Calu3 (cell line): ENCODE results near the gene KCNAB1. TPM values are rescaled to one million over a fixed set of nuclear protein-coding genes. Genes with fewer than 3 reads are reported as not detected.
"Not testable (repeated sequence)": the region's sequence is repeated elsewhere in the genome, so short reads cannot be mapped to it uniquely, and the experiment has no call there.

ENCODE experiments used
- BruUV-seq: library from RNA; stranded (reverse); fragments of 400-500 nt; replicated peaks from 2 replicates; lab custom pipeline; 2021; lab: Mats Ljungman, UMichigan
- CTCF ChIA-PET: fragments of 300-600 bp; sonication (Branson Sonifier 250); formaldehyde crosslinking; loops from one replicate; lab custom pipeline; 2022; ENCODE audit warnings: antibody characterized with exemption; lab: Charles Lee
- DNase-seq: peaks from one replicate; pipeline ENCODE4 v3.0.0; 2022
- H3K27ac Mint-ChIP-seq: one replicate; pipeline ENCODE4 v1.8.0; 2022; ENCODE audit warnings: mixed read lengths; ENCODE audit not compliant: unreplicated experiment
- H3K27me3 Mint-ChIP-seq: one replicate; pipeline ENCODE4 v1.8.0; 2022; ENCODE audit warnings: mixed read lengths; ENCODE audit not compliant: unreplicated experiment
- H3K36me3 Mint-ChIP-seq: one replicate; pipeline ENCODE4 v1.8.0; 2022; ENCODE audit warnings: mild to moderate bottlenecking, moderate library complexity, mixed read lengths; ENCODE audit not compliant: insufficient read depth, unreplicated experiment
- H3K4me1 Mint-ChIP-seq: one replicate; pipeline ENCODE4 v1.8.0; 2022; ENCODE audit warnings: mild to moderate bottlenecking, low read depth, mixed read lengths; ENCODE audit not compliant: unreplicated experiment
- H3K4me3 Mint-ChIP-seq: one replicate; pipeline ENCODE4 v1.8.0; 2022; ENCODE audit warnings: mild to moderate bottlenecking, low read depth, moderate library complexity, mixed read lengths; ENCODE audit not compliant: unreplicated experiment
- H3K9me3 Mint-ChIP-seq: one replicate; pipeline ENCODE4 v1.8.0; 2022; ENCODE audit warnings: low read depth, mixed read lengths; ENCODE audit not compliant: unreplicated experiment
- CTCF ChIP-seq: fragments of 200-600 bp; IDR thresholded peaks from one replicate; pipeline ENCODE4 v1.8.0; 2022; ENCODE audit warnings: antibody characterized with exemption; ENCODE audit not compliant: unreplicated experiment
- intact Hi-C: fragments of 100-400 bp; cut with micrococcal nuclease; formaldehyde crosslinking; loops from one replicate; pipeline ENCODE4 v1.10.0; 2022; ENCODE audit not compliant: unreplicated experiment
- total RNA-seq: library from RNA; stranded (reverse); gene quantifications from 2 replicates; pipeline ENCODE4 v1.2.3, GENCODE V29; 2022

KCNAB1 gene
- total RNA-seq, 1 experiment from 2014 or later = 1.6 TPM

- no peak for TF ChIP-seq CTCF
- peaks cover 64% of the 10 kb centered on the region for H3K27me3 Mint-ChIP-seq
- no peaks in the 10 kb centered on the region for H3K36me3 Mint-ChIP-seq
- no peaks in the 10 kb centered on the region for H3K9me3 Mint-ChIP-seq
- no peak for DNase-seq
- no peaks in the 10 kb centered on the region for H3K4me1 Mint-ChIP-seq
- no peak overlapping the region for H3K27ac Mint-ChIP-seq
- CTCF ChIA-PET = no interaction called here
- intact Hi-C loops = no loop called here
- BruUV-seq = no TSS peak
- no peak overlapping the region for H3K4me3 Mint-ChIP-seq
Observed at GRCh38 chr3:156230278-156230900, 110.0 kb downstream of the KCNAB1 start.

GRCh38 chr3:156231221-156231620, 110.8 kb downstream of the KCNAB1 start:
- H3K36me3 Mint-ChIP-seq, intact Hi-C loops, BruUV-seq, H3K4me3 Mint-ChIP-seq, H3K27ac Mint-ChIP-seq, H3K4me1 Mint-ChIP-seq, H3K9me3 Mint-ChIP-seq, DNase-seq: not testable (repeated sequence)
- CTCF ChIA-PET = interaction anchor here (0.6 kb wide), 1 partner anchor 33 kb away, joined by 3 read pairs; no protein-coding TSS in a partner anchor
- H3K27me3 Mint-ChIP-seq = peaks cover 69% of the 10 kb centered on the region

- Mint-ChIP-seq H3K9me3 (no peaks in the 10 kb centered on the region), H3K36me3 (no peaks in the 10 kb centered on the region), H3K27me3 (peaks cover 58% of the 10 kb centered on the region), H3K4me1 (no peaks in the 10 kb centered on the region), H3K4me3 (no peak overlapping the region), H3K27ac (no peak overlapping the region)
- CTCF ChIA-PET = no interaction called here
- TF ChIP-seq CTCF = no peak
- no peak for DNase-seq
- intact Hi-C loops = no loop called here
- no TSS peak for BruUV-seq
Observed at GRCh38 chr3:156233876-156234275, 113.5 kb downstream of the KCNAB1 start.

- intact Hi-C loops = no loop called here
- H3K36me3 Mint-ChIP-seq = no peaks in the 10 kb centered on the region
- peaks cover 52% of the 10 kb centered on the region for H3K27me3 Mint-ChIP-seq
- BruUV-seq = no TSS peak
- no peaks in the 10 kb centered on the region for H3K4me1 Mint-ChIP-seq
- H3K9me3 Mint-ChIP-seq = no peaks in the 10 kb centered on the region
- no peak for TF ChIP-seq CTCF
- DNase-seq = no peak
- H3K4me3 Mint-ChIP-seq = no peak overlapping the region
- no peak overlapping the region for H3K27ac Mint-ChIP-seq
- CTCF ChIA-PET = interaction anchor here (0.5 to 0.7 kb wide), 2 partner anchors 9 to 345 kb away, joined by 6 to 7 read pairs; no protein-coding TSS in a partner anchor
Observed at GRCh38 chr3:156236556-156237260, 116.3 kb downstream of the KCNAB1 start.
